Aorta (tissue), 5 donors: ENCODE data around the gene CDC42BPB. TPM values are rescaled to one million over a fixed set of nuclear protein-coding genes. Genes with fewer than 3 reads are reported as not detected.

ENCODE experiments used
- ATAC-seq: fragments of 200-7000 bp; cut with Tn5 transposase; one replicate; pipeline ENCODE4 v1.9.1; 2022; ENCODE audit warnings: moderate library complexity; ENCODE audit not compliant: low FRiP score
- DNase-seq, 2 donors: peaks; one replicate each; pipeline ENCODE4 v3.0.0-alpha.2; 2020
- H3K27ac ChIP-seq, 2 donors: one replicate each; pipeline ENCODE4 v1.5.1; 2013; ENCODE audit warnings: low read length in 2 of 2, mild to moderate bottlenecking in 2 of 2, moderate library complexity in 2 of 2, control low read depth in 1 of 2, inconsistent platforms in 1 of 2, low read depth in 1 of 2
- H3K27me3 ChIP-seq, 2 donors: one replicate each; pipeline ENCODE4 v1.6.1; 2013; ENCODE audit warnings: control low read depth in 1 of 2, low read length in 1 of 2, mild to moderate bottlenecking in 1 of 2, moderate library complexity in 1 of 2; ENCODE audit not compliant: insufficient read depth in 2 of 2, control insufficient read depth in 1 of 2
- H3K36me3 ChIP-seq, 2 donors: one replicate each; pipeline ENCODE4 v1.6.1; 2013; ENCODE audit warnings: control low read depth in 1 of 2, low read length in 1 of 2, mild to moderate bottlenecking in 1 of 2; ENCODE audit not compliant: insufficient read depth in 2 of 2, control insufficient read depth in 1 of 2
- H3K4me1 ChIP-seq, 2 donors: one replicate each; pipeline ENCODE4 v1.6.1; 2013; ENCODE audit warnings: low read length in 2 of 2, control low read depth in 1 of 2, mild to moderate bottlenecking in 1 of 2, moderate library complexity in 1 of 2; ENCODE audit not compliant: insufficient read depth in 2 of 2, control insufficient read depth in 1 of 2
- H3K4me3 ChIP-seq, 2 donors: one replicate each; pipeline ENCODE4 v1.5.1; 2013; ENCODE audit warnings: low read length in 2 of 2, control low read depth in 1 of 2, mild to moderate bottlenecking in 1 of 2
- H3K9me3 ChIP-seq: one replicate; pipeline ENCODE4 v1.6.1; 2013; ENCODE audit warnings: mild to moderate bottlenecking, low read length; ENCODE audit not compliant: control insufficient read depth
- WGBS, 2 donors: extraction: QIAGEN DNeasy Blood & Tissue Kit; methylation state at CpG; one replicate each; pipeline ENCODE4 v1.1.7; 2013; 5-methylcytosine and 5-hydroxymethylcytosine counted together
- intact Hi-C, 2 donors: fragments of 100-400 bp; cut with DNase I; formaldehyde crosslinking; loops; one replicate each; pipeline versions ENCODE4 v1.14.2 to v1.15.0; 2022
- polyA plus RNA-seq, 2 donors: library from polyadenylated mRNA; stranded (reverse); fragments of 200-250 nt; gene quantifications; one replicate each; pipeline ENCODE4 v1.2.3, GENCODE V29; 2013
- total RNA-seq, 2 donors: library from RNA; stranded (reverse); fragmentation: NEBNext Ultra II Directional; extraction: Animal tissue kit (Norgen Biotek cat#: 25700); gene quantifications; one replicate each; pipeline ENCODE4 v1.2.1, GENCODE V29; 2021
- donor health status: healthy with polysubstance abuse.
- donor health status: Bipolar disorder and iron deficiency.
- donor health status: DM: no; HTN: no; CAD: no.
- donor health status: DM: no; HTN: no; CAD: no.
- donor health status: DM: yes; HTN: yes; CAD: no.

Gene CDC42BPB
- total and polyA plus RNA-seq, 4 donors: 18.4 to 101 (median 63.8) TPM

GRCh38 chr14:103043257-103044015, 13.9 kb downstream of the CDC42BPB start:
- Histone ChIP-seq H3K9me3 (no peaks in the 10 kb centered on the region), H3K4me3 (no peak overlapping the region), H3K27me3 (no peaks in the 10 kb centered on the region), H3K27ac (no peak overlapping the region), H3K36me3 (no peaks in the 10 kb centered on the region), H3K4me1 (no peaks in the 10 kb centered on the region)
- 95 to 97% methylated on average over 8 of the region's 8 CpGs for WGBS, 2 donors
- ATAC-seq (no peak), DNase-seq (no peak)
- intact Hi-C loops: no loop called here

DNA sequence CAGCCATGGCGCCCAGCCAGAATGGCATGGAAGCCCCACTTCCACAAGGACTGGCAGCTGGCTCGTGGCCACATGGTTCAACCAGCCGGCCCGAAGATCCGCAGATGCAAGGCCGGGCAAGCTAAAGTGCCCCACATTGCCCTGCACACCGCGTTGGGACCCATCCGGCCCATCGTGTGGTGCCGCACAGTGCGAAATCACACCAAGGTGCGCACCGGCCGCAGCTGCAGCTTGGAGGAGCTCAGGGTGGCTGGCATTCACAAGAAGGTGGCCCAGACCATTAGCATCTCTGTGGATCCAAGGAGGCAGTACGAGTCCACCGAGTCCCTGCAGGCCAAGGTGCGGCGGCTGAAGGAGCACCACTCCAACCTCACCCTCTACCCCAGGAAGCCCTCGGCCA, 15.9 kb downstream of the CDC42BPB start:
- no peaks in the 10 kb centered on the region for H3K36me3 ChIP-seq
- WGBS, 2 donors: 97% methylated on average over 20 of the region's 20 CpGs
- H3K9me3 ChIP-seq: no peaks in the 10 kb centered on the region
- H3K4me1 ChIP-seq: no peaks in the 10 kb centered on the region
- ATAC-seq (no peak), DNase-seq (no peak)
- H3K4me3 ChIP-seq: no peak overlapping the region
- intact Hi-C loops: no loop called here
- H3K27me3 ChIP-seq: no peaks in the 10 kb centered on the region
- no peak overlapping the region for H3K27ac ChIP-seq

DNA sequence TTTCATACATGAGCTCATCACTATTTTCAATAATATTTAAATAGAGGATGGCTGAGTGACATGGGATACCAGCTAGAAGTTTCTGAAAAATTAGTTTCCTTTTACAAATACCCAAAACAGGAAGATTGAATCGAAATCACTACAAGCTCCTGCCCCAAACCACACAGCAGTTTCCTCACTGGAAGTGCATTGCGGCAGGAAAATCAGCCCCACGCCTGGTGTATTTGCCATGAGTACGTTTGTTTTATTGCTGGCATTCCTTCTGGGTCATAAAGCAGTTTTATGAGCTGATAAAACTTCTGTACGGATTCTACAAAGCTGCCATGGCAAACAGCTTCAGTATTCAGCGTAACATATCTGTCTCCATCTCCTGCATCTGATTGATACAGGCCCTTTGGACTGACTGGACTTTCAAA, 23.7 kb downstream of the CDC42BPB start:
- Histone ChIP-seq H3K27ac (no peak overlapping the region), H3K4me3 (no peak overlapping the region), H3K9me3 (no peaks in the 10 kb centered on the region), H3K36me3 (no peaks in the 10 kb centered on the region), H3K4me1 (no peaks in the 10 kb centered on the region), H3K27me3 (no peaks in the 10 kb centered on the region)
- 53 to 72% methylated on average over 6 of the region's 6 CpGs for WGBS, 2 donors
- intact Hi-C loops: no loop called here
- DNase-seq: no peak
- ATAC-seq: no peak

GRCh38 chr14:103031956-103032355, 25.4 kb downstream of the CDC42BPB start:
- H3K27ac ChIP-seq: no peak overlapping the region
- H3K36me3 ChIP-seq: no peaks in the 10 kb centered on the region
- WGBS, 2 donors: 52 to 57% methylated on average over 9 of the region's 9 CpGs
- peaks cover 0 to 1% of the 10 kb centered on the region in 2 donors for H3K4me1 ChIP-seq
- no peaks in the 10 kb centered on the region for H3K9me3 ChIP-seq
- intact Hi-C loops: no loop called here
- ATAC-seq: no peak
- H3K27me3 ChIP-seq: no peaks in the 10 kb centered on the region
- no peak overlapping the region for H3K4me3 ChIP-seq
- DNase-seq: no peak

DNA sequence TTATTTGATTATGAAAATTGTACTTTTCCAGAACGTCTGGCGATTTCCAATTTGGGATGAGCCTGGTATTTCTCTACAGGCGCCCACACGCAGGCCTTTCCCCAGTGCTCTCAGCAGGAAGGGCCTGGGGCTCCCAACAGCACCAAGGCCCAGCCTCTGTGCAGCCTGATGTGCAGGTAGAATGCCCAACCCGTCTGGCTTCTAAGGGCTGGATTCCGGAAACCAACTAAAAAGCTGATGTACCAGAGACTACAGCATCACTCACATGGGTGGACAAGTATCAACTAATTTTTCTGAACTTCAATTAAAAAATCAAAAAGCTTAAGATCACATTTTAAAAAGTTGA, 25.8 kb downstream of the CDC42BPB start:
- Histone ChIP-seq H3K4me3 (no peak overlapping the region), H3K36me3 (no peaks in the 10 kb centered on the region), H3K27me3 (no peaks in the 10 kb centered on the region), H3K27ac (peak overlapping the region in 1 of 2 donors; percentile 8), H3K4me1 (peaks cover 0 to 1% of the 10 kb centered on the region in 2 donors), H3K9me3 (no peaks in the 10 kb centered on the region)
- no peak for ATAC-seq
- WGBS, 2 donors: 46 to 50% methylated on average over 6 of the region's 6 CpGs
- intact Hi-C loops: no loop called here
- DNase-seq: no peak

- intact Hi-C loops: no loop called here
- ATAC-seq: no peak
- Histone ChIP-seq H3K27ac (peak overlapping the region in 1 of 2 donors; percentile 50), H3K4me3 (no peak overlapping the region), H3K9me3 (no peaks in the 10 kb centered on the region), H3K36me3 (no peaks in the 10 kb centered on the region), H3K27me3 (no peaks in the 10 kb centered on the region), H3K4me1 (peaks cover 0 to 1% of the 10 kb centered on the region in 2 donors)
- DNase-seq: no peak
- WGBS, 2 donors: 52 to 59% methylated on average over 13 of the region's 13 CpGs
Observed at GRCh38 chr14:103030741-103031565, 26.4 kb downstream of the CDC42BPB start.

- Histone ChIP-seq H3K9me3 (no peaks in the 10 kb centered on the region), H3K4me3 (no peak overlapping the region), H3K4me1 (peaks cover 0 to 1% of the 10 kb centered on the region in 2 donors), H3K36me3 (no peaks in the 10 kb centered on the region), H3K27me3 (no peaks in the 10 kb centered on the region), H3K27ac (no peak overlapping the region)
- WGBS, 2 donors: 97 to 98% methylated on average over 9 of the region's 9 CpGs
- DNase-seq (peak in 1 of 2 donors; percentile 71), ATAC-seq (no peak)
- intact Hi-C loops: no loop called here
Observed at GRCh38 chr14:103029936-103030335, 27.4 kb downstream of the CDC42BPB start.

GRCh38 chr14:103028772-103029171, 28.6 kb downstream of the CDC42BPB start:
- H3K36me3 ChIP-seq: no peaks in the 10 kb centered on the region
- DNase-seq (no peak), ATAC-seq (peak; percentile 34)
- H3K4me3 ChIP-seq: no peak overlapping the region
- no peaks in the 10 kb centered on the region for H3K9me3 ChIP-seq
- H3K4me1 ChIP-seq: peaks cover 0 to 1% of the 10 kb centered on the region in 2 donors
- H3K27me3 ChIP-seq: no peaks in the 10 kb centered on the region
- intact Hi-C loops: no loop called here
- peak overlapping the region in 1 of 2 donors; percentile 44 for H3K27ac ChIP-seq
